KMS-11 (cell line): Measurements from ENCODE around the gene ZBTB5.

ENCODE experiments used
- H2AFZ ChIP-seq: fragments of 200-600 bp; sonication (generic); 2 replicates; pipeline ENCODE4 v1.6.1; 2016; ENCODE audit warnings: antibody characterized with exemption, mixed run types, low read depth
- H3K27ac ChIP-seq: fragments of 200-600 bp; sonication (generic); 2 replicates; pipeline ENCODE4 v1.6.1; 2016; ENCODE audit warnings: mild to moderate bottlenecking, mixed run types
- H3K27me3 ChIP-seq: fragments of 200-600 bp; sonication (generic); 2 replicates; pipeline ENCODE4 v1.6.1; 2017; ENCODE audit warnings: mild to moderate bottlenecking, low read depth, mixed run types, moderate library complexity; ENCODE audit not compliant: insufficient read depth
- H3K36me3 ChIP-seq: fragments of 200-600 bp; sonication (generic); 2 replicates; pipeline ENCODE4 v1.6.1; 2017; ENCODE audit warnings: mild to moderate bottlenecking, mixed run types; ENCODE audit not compliant: insufficient read depth
- H3K4me1 ChIP-seq: fragments of 200-600 bp; sonication (generic); 2 replicates; pipeline ENCODE4 v1.6.1; 2016; ENCODE audit warnings: mild to moderate bottlenecking, low read depth, mixed run types; ENCODE audit not compliant: poor library complexity, severe bottlenecking
- H3K4me2 ChIP-seq: fragments of 200-600 bp; sonication (generic); 2 replicates; pipeline ENCODE4 v1.7.0; 2016; ENCODE audit warnings: mild to moderate bottlenecking, mixed run types
- H3K4me3 ChIP-seq: fragments of 200-600 bp; sonication (generic); IDR thresholded peaks from 2 replicates; pipeline ENCODE4 v1.6.1; 2017; ENCODE audit warnings: low read depth, low read length, mixed read lengths; ENCODE audit not compliant: insufficient read depth
- H3K79me2 ChIP-seq: fragments of 200-600 bp; sonication (generic); 2 replicates; pipeline ENCODE4 v1.6.1; 2016; ENCODE audit warnings: low read depth, mixed run types; ENCODE audit not compliant: insufficient read depth
- H3K9ac ChIP-seq: fragments of 200-600 bp; sonication (generic); 2 replicates; pipeline ENCODE4 v1.6.1; 2016; ENCODE audit warnings: mild to moderate bottlenecking, mixed run types
- H4K20me1 ChIP-seq: fragments of 200-600 bp; sonication (generic); 2 replicates; pipeline ENCODE4 v1.6.1; 2016; ENCODE audit warnings: mild to moderate bottlenecking, mixed run types; ENCODE audit not compliant: insufficient read depth
- TF ChIP-seq, protein P1 (sequence below): fragments of 200-600 bp; sonication (generic); conservative IDR thresholded peaks from 2 replicates; pipeline ENCODE4 v1.6.1; 2017; ENCODE audit warnings: low read depth, mild to moderate bottlenecking, antibody characterized with exemption, low read length, moderate library complexity, mixed read lengths

ZBTB5 gene

GRCh38 chr9:37507566-37508134, 42.4 kb upstream of the ZBTB5 start:
- H3K4me3 ChIP-seq: no peak overlapping the region
- H3K9ac ChIP-seq: no peak overlapping the region
- TF ChIP-seq, protein P1, sequence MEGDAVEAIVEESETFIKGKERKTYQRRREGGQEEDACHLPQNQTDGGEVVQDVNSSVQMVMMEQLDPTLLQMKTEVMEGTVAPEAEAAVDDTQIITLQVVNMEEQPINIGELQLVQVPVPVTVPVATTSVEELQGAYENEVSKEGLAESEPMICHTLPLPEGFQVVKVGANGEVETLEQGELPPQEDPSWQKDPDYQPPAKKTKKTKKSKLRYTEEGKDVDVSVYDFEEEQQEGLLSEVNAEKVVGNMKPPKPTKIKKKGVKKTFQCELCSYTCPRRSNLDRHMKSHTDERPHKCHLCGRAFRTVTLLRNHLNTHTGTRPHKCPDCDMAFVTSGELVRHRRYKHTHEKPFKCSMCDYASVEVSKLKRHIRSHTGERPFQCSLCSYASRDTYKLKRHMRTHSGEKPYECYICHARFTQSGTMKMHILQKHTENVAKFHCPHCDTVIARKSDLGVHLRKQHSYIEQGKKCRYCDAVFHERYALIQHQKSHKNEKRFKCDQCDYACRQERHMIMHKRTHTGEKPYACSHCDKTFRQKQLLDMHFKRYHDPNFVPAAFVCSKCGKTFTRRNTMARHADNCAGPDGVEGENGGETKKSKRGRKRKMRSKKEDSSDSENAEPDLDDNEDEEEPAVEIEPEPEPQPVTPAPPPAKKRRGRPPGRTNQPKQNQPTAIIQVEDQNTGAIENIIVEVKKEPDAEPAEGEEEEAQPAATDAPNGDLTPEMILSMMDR: no peak
- no peak overlapping the region for H3K27ac ChIP-seq
- H3K36me3 ChIP-seq: no peaks in the 10 kb centered on the region
- no peaks in the 10 kb centered on the region for H3K4me1 ChIP-seq
- no peaks in the 10 kb centered on the region for H3K79me2 ChIP-seq
- no peak overlapping the region for H2AFZ ChIP-seq
- no peak overlapping the region for H3K4me2 ChIP-seq
- no peaks in the 10 kb centered on the region for H3K27me3 ChIP-seq
- H4K20me1 ChIP-seq: no peaks in the 10 kb centered on the region

DNA sequence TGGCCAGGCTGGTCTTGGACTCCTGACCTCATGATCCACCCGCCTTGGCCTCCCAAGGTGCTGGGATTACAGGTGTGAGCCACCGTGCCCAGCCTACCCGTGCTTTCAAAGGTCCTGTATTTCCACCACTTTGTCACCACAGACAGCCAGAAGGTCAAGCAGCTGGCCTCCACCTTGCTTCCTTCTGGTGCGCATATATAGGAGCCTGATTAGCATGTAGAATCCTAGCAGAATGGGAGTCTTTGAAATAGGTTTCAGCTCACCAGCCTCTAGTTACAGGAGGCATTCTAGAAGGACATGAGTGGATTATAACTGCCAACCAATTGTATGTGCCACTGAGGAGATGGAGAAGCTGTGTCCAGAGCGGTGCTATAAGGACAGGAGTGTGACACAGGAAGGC, 39.4 kb upstream of the ZBTB5 start:
- no peak overlapping the region for H3K9ac ChIP-seq
- peaks cover 12% of the 10 kb centered on the region; the same call in 1 of the 2 replicates for H3K36me3 ChIP-seq
- H4K20me1 ChIP-seq: no peaks in the 10 kb centered on the region
- H3K79me2 ChIP-seq: no peaks in the 10 kb centered on the region
- H2AFZ ChIP-seq: no peak overlapping the region
- TF ChIP-seq, protein P1: no peak
- H3K27me3 ChIP-seq: no peaks in the 10 kb centered on the region
- H3K27ac ChIP-seq: no peak overlapping the region
- H3K4me1 ChIP-seq: no peaks in the 10 kb centered on the region
- no peak overlapping the region for H3K4me2 ChIP-seq
- no peak overlapping the region for H3K4me3 ChIP-seq

- peaks cover 12% of the 10 kb centered on the region; the same call in 1 of the 2 replicates for H3K36me3 ChIP-seq
Observed at GRCh38 chr9:37503736-37504135, 38.5 kb upstream of the ZBTB5 start.

DNA sequence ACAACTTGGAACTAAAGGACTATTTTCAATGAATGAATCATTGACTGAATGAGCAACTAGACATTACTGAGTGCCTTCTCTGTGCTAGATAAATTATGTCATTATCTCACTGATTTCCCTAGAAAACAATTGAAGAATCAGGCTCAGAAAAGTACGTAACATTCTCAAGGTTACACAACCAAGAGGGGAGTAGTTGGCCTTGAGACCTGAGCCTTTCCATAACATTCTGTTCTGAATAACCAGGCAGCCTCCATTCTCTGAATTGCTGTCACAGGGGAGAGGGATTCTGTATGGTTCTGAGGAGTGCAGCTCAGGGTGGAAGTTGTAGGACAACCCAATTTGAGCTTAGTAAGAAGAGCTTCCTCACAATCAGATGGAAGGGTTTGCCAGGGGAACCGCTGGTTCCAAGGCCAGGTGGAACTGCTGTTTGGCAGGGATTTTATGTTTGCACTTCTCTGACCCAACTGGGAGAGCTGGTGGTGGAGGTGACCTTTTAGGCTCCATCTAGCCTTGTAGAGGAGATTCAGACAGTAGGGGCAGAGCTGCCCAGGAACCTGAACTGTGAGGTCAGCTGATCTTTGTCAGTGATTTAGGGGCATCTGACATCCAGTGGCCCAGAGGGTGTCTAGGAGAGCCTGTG, 36.8 kb upstream of the ZBTB5 start:
- peaks cover 12% of the 10 kb centered on the region; the same call in 1 of the 2 replicates for H3K36me3 ChIP-seq
- no peak overlapping the region for H3K27ac ChIP-seq
- no peak overlapping the region for H3K4me2 ChIP-seq
- TF ChIP-seq, protein P1: no peak
- no peak overlapping the region for H2AFZ ChIP-seq
- no peak overlapping the region for H3K4me3 ChIP-seq
- no peaks in the 10 kb centered on the region for H3K79me2 ChIP-seq
- H4K20me1 ChIP-seq: no peaks in the 10 kb centered on the region
- no peaks in the 10 kb centered on the region for H3K4me1 ChIP-seq
- no peak overlapping the region for H3K9ac ChIP-seq
- no peaks in the 10 kb centered on the region for H3K27me3 ChIP-seq

More at GRCh38 chr9:37503736-37504135, 38.5 kb upstream of the ZBTB5 start:
- H3K27ac ChIP-seq: no peak overlapping the region
- no peaks in the 10 kb centered on the region for H3K4me1 ChIP-seq
- no peak overlapping the region for H2AFZ ChIP-seq
- H3K4me2 ChIP-seq: no peak overlapping the region
- H4K20me1 ChIP-seq: no peaks in the 10 kb centered on the region
- no peak overlapping the region for H3K9ac ChIP-seq
- no peaks in the 10 kb centered on the region for H3K27me3 ChIP-seq
- no peak overlapping the region for H3K4me3 ChIP-seq
- H3K79me2 ChIP-seq: no peaks in the 10 kb centered on the region
- TF ChIP-seq, protein P1: no peak
